K562 (cell line): Measurements from ENCODE around the gene ZNF276. TPM values are rescaled to one million over a fixed set of nuclear protein-coding genes. Genes with fewer than 3 reads are reported as not detected.

Experiments
- ATAC-seq: fragments of 200-7000 bp; cut with Tn5 transposase; 3 replicates; pipeline ENCODE4 v1.9.1; 2020; ENCODE audit warnings: moderate library complexity
- BruUV-seq: library from RNA; stranded (reverse); fragments of 400-500 nt; replicated peaks from 2 replicates; lab custom pipeline; 2021; lab: Mats Ljungman, UMichigan
- CTCF ChIA-PET: fragments of 300-600 bp; formaldehyde crosslinking; extraction: SDS; loops from one replicate; lab custom pipeline; 2021; ENCODE audit warnings: low intra/inter-chr PET ratio; lab: Yijun Ruan, JAX
- POLR2A ChIA-PET: fragments of 300-600, 350-650 bp; sonication (Branson Sonifier 250); formaldehyde crosslinking; extraction: SDS; loops from one replicate; lab custom pipeline; 2021; ENCODE audit warnings: antibody characterized with exemption, inconsistent platforms; lab: Yijun Ruan, JAX
- DNase-seq, 4 experiments: peaks; one replicate each; pipeline versions ENCODE4 v3.0.0 to v3.0.0-alpha.2; 2011 to 2018; ENCODE audit warnings: low spot score in 3 of 4, mixed read lengths in 3 of 4; ENCODE audit errors: extremely low read depth in 1 of 4
- FAIRE-seq: peaks from 2 replicates; lab custom pipeline; 2011; peaks lifted over from hg19 to GRCh38; lab: Jason Lieb, UNC
- H2AFZ ChIP-seq: 2 replicates; pipeline ENCODE4 v1.6.0; 2011; ENCODE audit warnings: low read depth, low read length, control low read depth, inconsistent platforms
- H3K27ac ChIP-seq: fragments of 200-600 bp; 3 replicates; pipeline ENCODE4 v1.8.0; 2011; ENCODE audit warnings: low read depth, mild to moderate bottlenecking, control low read depth, inconsistent platforms, low read length, moderate library complexity, mixed read lengths; ENCODE audit errors: extremely low read depth
- H3K27me3 ChIP-seq, 2 experiments: fragments of 300-600 bp in 1 of 2; 2 replicates in 1 of 2; 3 replicates in 1 of 2; pipeline versions ENCODE4 v1.6.0 to v1.8.0; 2011; ENCODE audit warnings: inconsistent platforms in 2 of 2, low read length in 2 of 2, mild to moderate bottlenecking in 1 of 2, mixed read lengths in 1 of 2, moderate library complexity in 1 of 2; ENCODE audit not compliant: control insufficient read depth in 2 of 2, insufficient read depth in 2 of 2
- H3K36me3 ChIP-seq: fragments of 300-600 bp; 3 replicates; pipeline ENCODE4 v1.8.0; 2011; ENCODE audit warnings: mild to moderate bottlenecking, low read length, inconsistent platforms; ENCODE audit not compliant: control insufficient read depth, insufficient read depth
- H3K4me1 ChIP-seq, 2 experiments: fragments of 200-600 bp in 1 of 2; replicated peaks in 1 of 2; 2 replicates in 1 of 2; 3 replicates in 1 of 2; pipeline versions ENCODE4 v1.5.1 to v1.8.0; 2011; ENCODE audit warnings: inconsistent platforms in 2 of 2, low read length in 2 of 2, mild to moderate bottlenecking in 1 of 2, mixed read lengths in 1 of 2, moderate library complexity in 1 of 2; ENCODE audit not compliant: control insufficient read depth in 2 of 2, insufficient read depth in 2 of 2
- H3K4me2 ChIP-seq: 2 replicates; pipeline ENCODE4 v1.6.1; 2011; ENCODE audit warnings: low read length, control low read depth, inconsistent platforms, mixed read lengths; ENCODE audit not compliant: insufficient read depth
- H3K4me3 ChIP-seq: fragments of 200-600 bp; sonication (generic), shearing (Covaris generic); 2 replicates; pipeline ENCODE4 v1.5.1; 2016; ENCODE audit warnings: control low read depth, inconsistent platforms
- H3K79me2 ChIP-seq: fragments of 200-600 bp; 3 replicates; pipeline ENCODE4 v1.8.0; 2011; ENCODE audit warnings: low read length, inconsistent platforms; ENCODE audit not compliant: control insufficient read depth, insufficient read depth
- H3K9ac ChIP-seq, 2 experiments: 2 replicates each; pipeline versions ENCODE4 v1.6.0 to v1.6.1; 2011; ENCODE audit warnings: low read depth in 2 of 2, low read length in 2 of 2, control low read depth in 1 of 2, inconsistent platforms in 1 of 2, mild to moderate bottlenecking in 1 of 2, mixed read lengths in 1 of 2; ENCODE audit not compliant: insufficient read depth in 1 of 2
- H3K9me1 ChIP-seq: one replicate; pipeline ENCODE4 v1.6.0; 2011; ENCODE audit warnings: inconsistent platforms, mild to moderate bottlenecking, low read length, moderate library complexity; ENCODE audit not compliant: control insufficient read depth, insufficient read depth
- H3K9me3 ChIP-seq: replicated peaks from 2 replicates; pipeline ENCODE4 v1.5.1; 2011; ENCODE audit warnings: low read depth, low read length, inconsistent platforms; ENCODE audit not compliant: control insufficient read depth, insufficient read depth
- H4K20me1 ChIP-seq: replicated peaks from 2 replicates; pipeline ENCODE4 v1.6.1; 2011; ENCODE audit warnings: low read length, inconsistent platforms, mixed read lengths; ENCODE audit not compliant: control insufficient read depth, insufficient read depth
- SPI1 ChIP-seq: IDR thresholded peaks from 2 replicates; pipeline ENCODE4 v1.6.1; 2011; ENCODE audit warnings: low read depth, low read length, control low read depth, borderline replicate concordance
- ZNF436 ChIP-seq: fragments of 250-450, 450-650 bp; sonication (Bioruptor Pico); formaldehyde crosslinking; IDR thresholded peaks from 2 replicates; pipeline ENCODE4 v1.7.0; 2020; ENCODE audit warnings: mild to moderate bottlenecking
- WGBS: fragments of 100-300 bp; shearing (Covaris generic); methylation state at CpG from one replicate; pipeline ENCODE4 v1.1.6; 2016; ENCODE audit warnings: low coverage, mixed read lengths; ENCODE audit not compliant: insufficient coverage; ENCODE audit errors: missing lambda C conversion rate; 5-methylcytosine and 5-hydroxymethylcytosine counted together
- in situ Hi-C: fragments of 300-500 bp; cut with MboI; formaldehyde crosslinking; loops from 4 replicates; pipeline ENCODE4 v1.15.0; 2018; ENCODE audit warnings: inconsistent platforms, mixed read lengths
- intact Hi-C: fragments of 100-400 bp; cut with micrococcal nuclease; formaldehyde crosslinking; loops from 2 replicates; pipeline ENCODE4 v1.14.2; 2022
- polyA plus RNA-seq, 8 experiments: library from polyadenylated mRNA; depleted of rRNA in 4 of 8; stranded (reverse) in 5 of 8; unstranded in 3 of 8; fragments of >200 nt; fragmentation: Nextera tagmentation in 2 of 8; fragmentation: Illumina TruSeq in 1 of 8; extraction: Ambion mirVana in 2 of 8; extraction: Trizol in 1 of 8; gene quantifications; 2 replicates each; pipeline versions ENCODE4 v1.2.1 to v1.2.3, GENCODE V29; 2011 to 2014; ENCODE audit warnings: inconsistent platforms in 1 of 8, missing spikeins in 1 of 8
- total RNA-seq, 7 experiments: library from RNA; depleted of rRNA in 6 of 7; stranded (reverse); fragments of >200 nt in 6 of 7; fragmentation: Illumina TruSeq in 2 of 7; extraction: Trizol in 2 of 7; gene quantifications; 2 replicates each; pipeline versions ENCODE4 v1.2.1 to v1.2.3, GENCODE V29; 2011 to 2021; ENCODE audit warnings: low replicate concordance in 1 of 7
- TF ChIP-seq, protein P1 (sequence below), 2 experiments: fragments of 450-650 bp; formaldehyde crosslinking in 1 of 2; IDR thresholded peaks; 2 replicates each; pipeline versions ENCODE4 v1.4.0 to v1.6.1; 2014 to 2020; ENCODE audit warnings: mild to moderate bottlenecking in 2 of 2, borderline replicate concordance in 1 of 2, low read depth in 1 of 2

Gene ZNF276
- total and polyA plus RNA-seq, 9 of the 15 experiments (the other 6 are each of a cell fraction or from before 2014, with no cell fraction given) = 0.49 to 43.9 (median 15.8) TPM

DNA sequence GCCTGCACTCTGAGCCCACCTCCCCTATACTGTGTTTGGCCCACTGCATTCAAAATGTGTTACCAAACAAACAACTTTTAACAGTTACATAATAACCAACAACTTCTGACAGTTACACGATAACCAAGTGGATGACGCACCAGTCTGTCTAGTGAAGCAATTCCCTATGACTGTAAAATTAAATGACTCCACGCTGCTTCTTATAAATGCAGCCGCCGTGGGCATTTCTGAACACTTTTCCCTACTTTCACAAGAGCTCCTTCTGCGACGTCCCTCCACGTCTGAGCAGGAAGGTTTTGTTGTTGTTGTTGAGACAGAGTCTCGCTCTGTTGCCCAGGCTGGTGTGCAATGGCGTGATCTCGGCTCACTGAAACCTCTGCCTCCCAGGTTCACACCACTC lies 27.6 kb downstream of the ZNF276 start (continued):
- TF ChIP-seq, protein P1, sequence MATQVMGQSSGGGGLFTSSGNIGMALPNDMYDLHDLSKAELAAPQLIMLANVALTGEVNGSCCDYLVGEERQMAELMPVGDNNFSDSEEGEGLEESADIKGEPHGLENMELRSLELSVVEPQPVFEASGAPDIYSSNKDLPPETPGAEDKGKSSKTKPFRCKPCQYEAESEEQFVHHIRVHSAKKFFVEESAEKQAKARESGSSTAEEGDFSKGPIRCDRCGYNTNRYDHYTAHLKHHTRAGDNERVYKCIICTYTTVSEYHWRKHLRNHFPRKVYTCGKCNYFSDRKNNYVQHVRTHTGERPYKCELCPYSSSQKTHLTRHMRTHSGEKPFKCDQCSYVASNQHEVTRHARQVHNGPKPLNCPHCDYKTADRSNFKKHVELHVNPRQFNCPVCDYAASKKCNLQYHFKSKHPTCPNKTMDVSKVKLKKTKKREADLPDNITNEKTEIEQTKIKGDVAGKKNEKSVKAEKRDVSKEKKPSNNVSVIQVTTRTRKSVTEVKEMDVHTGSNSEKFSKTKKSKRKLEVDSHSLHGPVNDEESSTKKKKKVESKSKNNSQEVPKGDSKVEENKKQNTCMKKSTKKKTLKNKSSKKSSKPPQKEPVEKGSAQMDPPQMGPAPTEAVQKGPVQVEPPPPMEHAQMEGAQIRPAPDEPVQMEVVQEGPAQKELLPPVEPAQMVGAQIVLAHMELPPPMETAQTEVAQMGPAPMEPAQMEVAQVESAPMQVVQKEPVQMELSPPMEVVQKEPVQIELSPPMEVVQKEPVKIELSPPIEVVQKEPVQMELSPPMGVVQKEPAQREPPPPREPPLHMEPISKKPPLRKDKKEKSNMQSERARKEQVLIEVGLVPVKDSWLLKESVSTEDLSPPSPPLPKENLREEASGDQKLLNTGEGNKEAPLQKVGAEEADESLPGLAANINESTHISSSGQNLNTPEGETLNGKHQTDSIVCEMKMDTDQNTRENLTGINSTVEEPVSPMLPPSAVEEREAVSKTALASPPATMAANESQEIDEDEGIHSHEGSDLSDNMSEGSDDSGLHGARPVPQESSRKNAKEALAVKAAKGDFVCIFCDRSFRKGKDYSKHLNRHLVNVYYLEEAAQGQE (IDR thresholded peaks at IDR 0.05; ENCODE audit: borderline replicate concordance) = no peak
- TF ChIP-seq, protein P1 (CRISPR knock-in tag; IDR thresholded peaks at IDR 0.05; ENCODE audit: low read depth) = no peak

DNA sequence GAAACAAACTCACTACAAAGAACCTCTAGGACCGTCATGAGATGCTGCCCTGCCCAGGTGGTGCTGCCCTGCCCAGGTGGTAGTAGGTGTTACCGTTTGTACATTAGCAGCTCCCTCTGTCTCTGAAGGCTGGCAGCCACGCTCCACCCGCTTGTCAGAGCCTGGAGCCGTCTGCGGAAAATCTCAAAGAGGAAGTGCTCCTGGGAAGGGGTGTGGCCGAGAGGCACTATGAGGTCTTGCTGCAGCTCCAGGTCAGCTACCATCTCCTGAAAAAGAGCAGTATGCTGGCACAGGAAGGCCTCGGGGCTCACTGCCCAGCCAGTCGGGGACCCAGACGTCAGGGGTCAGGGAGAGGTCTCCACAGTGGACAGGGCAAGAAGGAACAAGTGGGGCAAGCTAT lies 28.3 kb downstream of the ZNF276 start:
- intact Hi-C loops = loop anchor here (5.0 kb wide), 1 partner anchor 42 kb away; no protein-coding TSS in a partner anchor
- Histone ChIP-seq H3K9me1 (no peaks in the 10 kb centered on the region), H3K4me1 (no peaks in the 10 kb centered on the region; a peak in 1 of 5 replicates), H2AFZ (no peak overlapping the region), H3K27me3 (no peaks in the 10 kb centered on the region), H3K27ac (no peak overlapping the region), H4K20me1 (no peaks in the 10 kb centered on the region), H3K79me2 (peaks cover 1% of the 10 kb centered on the region; the same call in 1 of the 3 replicates), H3K9me3 (no peaks in the 10 kb centered on the region)
- ChIA-PET CTCF (no interaction called here), POLR2A (interaction anchor here (0.7 to 1.1 kb wide), 4 partner anchors 9 to 971 kb away, joined by 3 to 6 read pairs (median 3); no protein-coding TSS in a partner anchor)
- no peak for FAIRE-seq
- DNase-seq = no peak
- WGBS = 83% methylated on average over 10 of the region's 10 CpGs
- TF ChIP-seq SPI1 (peak; percentile 77), ZNF436 (CRISPR knock-in tag) (no peak)
- TF ChIP-seq, all 486 proteins: peak for 1
- peak overlapping the region in 1 of 2 experiments; percentile 36; a peak in 2 of 4 replicates for H3K9ac ChIP-seq
- no peak overlapping the region for H3K4me3 ChIP-seq
- no peak for ATAC-seq
- H3K4me2 ChIP-seq = no peak overlapping the region
- in situ Hi-C loops = no loop called here
- H3K36me3 ChIP-seq = peaks cover 80% of the 10 kb centered on the region
- BruUV-seq = no TSS peak
